Measurements from ENCODE around the gene EFCAB6. TPM values are rescaled to one million over a fixed set of nuclear protein-coding genes. Genes with fewer than 3 reads are reported as not detected.

Gene EFCAB6
- total RNA-seq, 1 experiment from 2014 or later = 0.21 TPM

- ChIA-PET CTCF (no interaction called here), POLR2A (no interaction called here)
- H3K4me1 ChIP-seq (ENCODE audit: control insufficient read depth, insufficient read depth, low read length) = no peaks in the 10 kb centered on the region
- BruUV-seq (replicated peaks) = no TSS peak
- no peak overlapping the region for H3K4me3 ChIP-seq (ENCODE audit: low read depth in 2 of 2, low read length in 2 of 2)
- no peak overlapping the region for H3K27ac ChIP-seq (ENCODE audit: low read length)
- ATAC-seq = no peak
- TF ChIP-seq SIN3A (IDR thresholded peaks at IDR 0.05; ENCODE audit: borderline replicate concordance, insufficient read depth, low read depth, low read length) = no peak
- TF ChIP-seq POLR2AphosphoS5 (IDR thresholded peaks at IDR 0.05; ENCODE audit: low read depth, low read length) = no peak
- TF ChIP-seq TCF7L2 (IDR thresholded peaks at IDR 0.05; ENCODE audit: low read depth, low read length) = no peak
- TF ChIP-seq CTCF (IDR thresholded peaks at IDR 0.05) = no peak
- TF ChIP-seq REST (IDR thresholded peaks at IDR 0.05; ENCODE audit: insufficient read depth in 1 of 2, low read depth in 2 of 2, low read length in 1 of 2) = no peak
- no peaks in the 10 kb centered on the region for H3K27me3 ChIP-seq (ENCODE audit: control insufficient read depth, insufficient read depth, low read length)
- no peak for DNase-seq (ENCODE audit: low read depth, low spot score)
- in situ Hi-C loops (cut with HindIII; ENCODE audit: low pct_unique_long_range_greater_than_20kb, low sequenced_read_pairs) = no loop called here
- H3K9me3 ChIP-seq (ENCODE audit: control insufficient read depth, insufficient read depth, low read depth, low read length) = no peaks in the 10 kb centered on the region
- H3K36me3 ChIP-seq (ENCODE audit: control insufficient read depth, insufficient read depth, low read length) = no peaks in the 10 kb centered on the region
- intact Hi-C loops (cut with micrococcal nuclease; ENCODE audit: unreplicated experiment) = no loop called here
Measured at GRCh38 chr22:43859621-43860020, 47.5 kb upstream of the EFCAB6 start.

- BruUV-seq (replicated peaks) = TSS peak; percentile 47
- ATAC-seq = no peak
- H3K27me3 ChIP-seq (ENCODE audit: control insufficient read depth, insufficient read depth, low read length) = no peaks in the 10 kb centered on the region
- no peak for DNase-seq (ENCODE audit: low read depth, low spot score)
- H3K4me3 ChIP-seq (ENCODE audit: low read depth in 2 of 2, low read length in 2 of 2) = no peak overlapping the region
- no peak for TF ChIP-seq TCF7L2 (IDR thresholded peaks at IDR 0.05; ENCODE audit: low read depth, low read length)
- TF ChIP-seq SIN3A (IDR thresholded peaks at IDR 0.05; ENCODE audit: borderline replicate concordance, insufficient read depth, low read depth, low read length) = no peak
- TF ChIP-seq POLR2AphosphoS5 (IDR thresholded peaks at IDR 0.05; ENCODE audit: low read depth, low read length) = no peak
- TF ChIP-seq CTCF (IDR thresholded peaks at IDR 0.05) = no peak
- TF ChIP-seq REST (IDR thresholded peaks at IDR 0.05; ENCODE audit: insufficient read depth in 1 of 2, low read depth in 2 of 2, low read length in 1 of 2) = no peak
- ChIA-PET POLR2A (no interaction called here), CTCF (no interaction called here)
- in situ Hi-C loops (cut with HindIII; ENCODE audit: low pct_unique_long_range_greater_than_20kb, low sequenced_read_pairs) = no loop called here
- H3K27ac ChIP-seq (ENCODE audit: low read length) = no peak overlapping the region
- intact Hi-C loops (cut with micrococcal nuclease; ENCODE audit: unreplicated experiment) = no loop called here
- no peaks in the 10 kb centered on the region for H3K9me3 ChIP-seq (ENCODE audit: control insufficient read depth, insufficient read depth, low read depth, low read length)
- no peaks in the 10 kb centered on the region for H3K4me1 ChIP-seq (ENCODE audit: control insufficient read depth, insufficient read depth, low read length)
- H3K36me3 ChIP-seq (ENCODE audit: control insufficient read depth, insufficient read depth, low read length) = no peaks in the 10 kb centered on the region
Measured at GRCh38 chr22:43859176-43859575, 47.1 kb upstream of the EFCAB6 start.
